Effector memory CD4-positive, alpha-beta T cell (primary cell): ENCODE results near the gene PHACTR3.

ENCODE experiments used
- DNase-seq, 3 donors: peaks; one replicate each; pipeline ENCODE4 v3.0.0-alpha.2; 2020
- H3K27ac ChIP-seq: 2 replicates; pipeline ENCODE4 v1.7.0; 2013; ENCODE audit warnings: mild to moderate bottlenecking, low read length, moderate library complexity; ENCODE audit not compliant: insufficient read depth, poor library complexity, severe bottlenecking
- H3K27me3 ChIP-seq: replicated peaks from 2 replicates; pipeline ENCODE4 v1.7.0; 2013; ENCODE audit warnings: mild to moderate bottlenecking, low read length; ENCODE audit not compliant: insufficient read depth, control insufficient read depth, poor library complexity, severe bottlenecking
- H3K36me3 ChIP-seq: 2 replicates; pipeline ENCODE4 v1.7.0; 2013; ENCODE audit warnings: mild to moderate bottlenecking, low read length, moderate library complexity; ENCODE audit not compliant: control insufficient read depth, insufficient read depth
- H3K4me1 ChIP-seq: 2 replicates; pipeline ENCODE4 v1.7.0; 2013; ENCODE audit warnings: low read length, mild to moderate bottlenecking; ENCODE audit not compliant: control insufficient read depth, insufficient read depth, poor library complexity, severe bottlenecking
- H3K4me3 ChIP-seq: 2 replicates; pipeline ENCODE4 v1.7.0; 2013; ENCODE audit warnings: low read length, low read depth, mild to moderate bottlenecking; ENCODE audit not compliant: insufficient read depth, poor library complexity, severe bottlenecking
- H3K9me3 ChIP-seq: 2 replicates; pipeline ENCODE4 v1.7.0; 2013; ENCODE audit warnings: mild to moderate bottlenecking, low read length, moderate library complexity; ENCODE audit not compliant: control insufficient read depth

The PHACTR3 gene

DNA sequence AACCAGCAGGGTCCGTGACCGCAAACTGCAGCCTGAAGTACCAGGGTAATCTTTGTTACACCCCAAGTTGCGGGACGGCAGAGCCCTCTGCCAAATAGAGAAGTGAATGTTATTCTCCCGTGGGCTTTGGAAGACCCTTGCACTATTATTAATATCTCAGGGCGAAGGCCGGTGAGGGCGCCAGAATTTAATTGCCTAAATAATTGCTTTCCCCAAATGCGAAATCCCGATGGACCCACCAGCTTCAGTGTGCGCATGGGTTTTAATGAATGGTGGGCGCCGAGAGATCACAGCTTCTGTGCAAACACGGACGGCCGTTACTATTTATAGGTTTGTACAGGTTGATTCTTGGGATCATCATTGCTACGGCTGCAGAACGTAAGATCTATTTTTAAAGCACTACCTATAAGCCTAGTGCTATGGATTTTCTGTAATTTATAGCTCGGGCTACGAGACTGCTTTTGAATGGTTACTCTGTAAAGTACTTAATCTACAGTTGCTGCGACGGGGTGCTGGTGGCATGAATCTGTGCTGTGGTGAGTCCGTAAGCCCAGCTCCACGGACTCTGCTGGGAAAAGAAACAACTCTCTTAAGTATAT, 15.2 kb upstream of the PHACTR3 start:
- Histone ChIP-seq H3K27me3 (no peaks in the 10 kb centered on the region), H3K4me1 (no peaks in the 10 kb centered on the region), H3K9me3 (no peaks in the 10 kb centered on the region), H3K36me3 (no peaks in the 10 kb centered on the region), H3K4me3 (no peak overlapping the region), H3K27ac (no peak overlapping the region)
- DNase-seq: no peak

DNA sequence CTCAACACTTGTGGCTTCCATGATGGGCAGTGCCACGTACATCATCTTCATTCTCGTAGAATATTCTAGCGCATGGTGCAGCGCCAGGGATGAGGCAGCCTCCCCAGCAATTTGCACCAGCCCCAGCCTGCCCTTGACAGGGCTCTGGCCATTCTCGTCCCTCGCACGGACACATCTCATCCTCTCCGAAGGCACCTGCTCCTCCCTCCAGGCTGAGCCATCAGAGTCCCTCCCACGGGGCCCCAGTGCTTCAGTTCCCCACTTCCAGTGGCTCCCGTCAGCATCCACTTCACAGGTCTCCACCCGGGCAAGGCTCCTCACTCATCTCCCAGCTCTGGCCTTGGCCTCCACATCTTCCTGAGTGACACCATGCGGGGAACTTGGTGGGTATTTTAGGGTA, 13.3 kb upstream of the PHACTR3 start:
- DNase-seq: no peak
- Histone ChIP-seq H3K4me1 (no peaks in the 10 kb centered on the region), H3K9me3 (no peaks in the 10 kb centered on the region), H3K27ac (no peak overlapping the region), H3K4me3 (no peak overlapping the region), H3K27me3 (no peaks in the 10 kb centered on the region), H3K36me3 (no peaks in the 10 kb centered on the region)

- DNase-seq: no peak
- Histone ChIP-seq H3K4me1 (no peaks in the 10 kb centered on the region), H3K36me3 (no peaks in the 10 kb centered on the region), H3K9me3 (no peaks in the 10 kb centered on the region), H3K4me3 (no peak overlapping the region), H3K27ac (no peak overlapping the region), H3K27me3 (no peaks in the 10 kb centered on the region)
Measured at GRCh38 chr20:59596690-59597089, 7.7 kb upstream of the PHACTR3 start.

- no peaks in the 10 kb centered on the region for H3K4me1 ChIP-seq
- H3K36me3 ChIP-seq: no peaks in the 10 kb centered on the region
- H3K27me3 ChIP-seq: no peaks in the 10 kb centered on the region
- H3K4me3 ChIP-seq: no peak overlapping the region
- no peak overlapping the region for H3K27ac ChIP-seq
- no peak for DNase-seq
- H3K9me3 ChIP-seq: no peaks in the 10 kb centered on the region
Measured at GRCh38 chr20:59597240-59597639, 7.1 kb upstream of the PHACTR3 start.

DNA sequence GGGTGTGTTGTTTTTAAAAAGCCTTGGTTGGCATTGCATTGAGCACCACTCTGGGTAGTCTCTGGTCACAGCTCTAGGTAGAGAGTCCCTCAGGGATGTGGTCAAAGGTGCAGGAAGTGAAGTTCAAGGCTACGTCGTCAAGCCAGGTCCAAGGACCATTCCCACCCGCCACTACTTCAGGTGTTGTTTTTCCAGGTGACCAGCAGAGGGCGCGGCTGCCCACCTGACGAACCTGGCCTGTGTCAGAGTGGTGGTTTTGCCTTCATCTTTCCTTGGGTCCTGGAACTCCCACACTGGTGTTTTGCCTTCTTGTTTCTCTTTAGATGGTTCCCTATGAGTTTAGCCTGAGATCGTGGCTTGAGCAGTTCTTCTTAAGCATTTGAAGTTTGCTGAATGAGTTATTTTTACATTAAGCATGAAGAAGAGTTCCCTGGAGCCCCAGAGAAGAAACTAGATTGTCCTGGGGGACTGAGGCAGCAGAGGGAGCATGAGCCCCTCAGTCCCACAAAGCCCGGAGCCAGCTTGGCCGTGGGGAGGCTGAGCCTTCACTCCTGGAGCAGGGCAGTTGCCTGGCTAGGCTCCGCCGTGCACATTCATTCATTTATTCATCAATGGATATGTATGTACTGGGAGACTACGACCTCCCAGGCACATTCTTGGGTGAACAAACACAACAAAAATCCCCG, 5.6 kb upstream of the PHACTR3 start:
- no peaks in the 10 kb centered on the region for H3K36me3 ChIP-seq
- H3K4me3 ChIP-seq: no peak overlapping the region
- no peak for DNase-seq
- no peak overlapping the region for H3K27ac ChIP-seq
- H3K27me3 ChIP-seq: no peaks in the 10 kb centered on the region
- H3K9me3 ChIP-seq: no peaks in the 10 kb centered on the region
- no peaks in the 10 kb centered on the region for H3K4me1 ChIP-seq

DNA sequence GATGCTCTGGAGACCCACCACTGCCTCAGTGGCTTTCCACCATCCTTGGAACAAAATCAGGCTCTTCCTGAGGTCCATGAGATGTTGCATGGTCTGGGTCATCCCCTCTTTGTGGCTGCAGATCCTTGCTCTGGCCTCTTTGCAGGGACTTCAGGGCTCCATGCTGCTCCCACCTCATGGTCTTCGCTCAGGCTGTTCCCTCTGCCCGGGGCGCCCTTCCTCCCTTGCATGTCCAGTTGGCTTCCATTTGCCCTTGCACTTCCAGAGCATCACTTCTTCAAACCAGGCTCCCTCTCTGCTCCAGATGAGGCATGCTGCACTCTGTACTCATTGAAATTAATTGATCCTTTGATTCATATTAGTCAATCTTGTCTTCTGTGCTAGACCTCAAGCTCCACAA, 4.4 kb upstream of the PHACTR3 start:
- no peak overlapping the region for H3K4me3 ChIP-seq
- no peaks in the 10 kb centered on the region for H3K27me3 ChIP-seq
- no peaks in the 10 kb centered on the region for H3K36me3 ChIP-seq

GRCh38 chr20:59600472-59600871, 3.9 kb upstream of the PHACTR3 start:
- H3K36me3 ChIP-seq: no peaks in the 10 kb centered on the region
- H3K4me3 ChIP-seq: no peak overlapping the region
- H3K27me3 ChIP-seq: no peaks in the 10 kb centered on the region
- H3K27ac ChIP-seq: no peak overlapping the region
- H3K9me3 ChIP-seq: no peaks in the 10 kb centered on the region
- H3K4me1 ChIP-seq: no peaks in the 10 kb centered on the region
- no peak for DNase-seq

More for the DNA sequence above, 4.4 kb upstream of the PHACTR3 start:
- Histone ChIP-seq H3K9me3 (no peaks in the 10 kb centered on the region), H3K27ac (no peak overlapping the region), H3K4me1 (no peaks in the 10 kb centered on the region)
- DNase-seq: no peak

DNA sequence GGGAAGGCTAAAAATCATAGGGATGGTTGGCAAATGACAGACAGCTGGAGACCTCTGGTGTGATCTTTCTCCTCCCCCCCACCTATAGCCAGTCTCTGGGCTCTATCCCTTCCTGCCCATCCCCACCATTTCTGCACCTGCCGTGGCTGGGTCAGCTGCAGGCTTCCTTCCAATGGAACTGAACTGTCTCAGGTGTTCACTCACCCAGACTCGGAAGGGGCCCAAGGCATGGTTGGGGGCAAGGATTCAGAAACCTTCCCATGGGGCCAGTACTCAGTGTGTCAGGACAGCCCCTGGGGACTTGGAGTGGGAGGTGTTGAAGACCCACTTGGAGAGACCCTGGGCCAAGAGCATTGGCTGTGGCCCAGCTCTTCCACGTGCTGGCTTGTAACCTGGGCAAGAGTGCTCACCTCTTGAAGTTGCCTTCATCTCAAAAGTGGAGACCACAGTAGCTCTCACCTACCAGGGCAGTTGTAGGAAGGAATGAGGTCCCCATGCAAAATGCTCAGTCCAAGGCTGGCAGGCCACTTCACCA, 1.7 kb upstream of the PHACTR3 start:
- H3K27ac ChIP-seq: no peak overlapping the region
- no peak overlapping the region for H3K4me3 ChIP-seq
- no peak for DNase-seq
- no peaks in the 10 kb centered on the region for H3K9me3 ChIP-seq
- no peaks in the 10 kb centered on the region for H3K36me3 ChIP-seq
- H3K4me1 ChIP-seq: no peaks in the 10 kb centered on the region
- H3K27me3 ChIP-seq: no peaks in the 10 kb centered on the region

DNA sequence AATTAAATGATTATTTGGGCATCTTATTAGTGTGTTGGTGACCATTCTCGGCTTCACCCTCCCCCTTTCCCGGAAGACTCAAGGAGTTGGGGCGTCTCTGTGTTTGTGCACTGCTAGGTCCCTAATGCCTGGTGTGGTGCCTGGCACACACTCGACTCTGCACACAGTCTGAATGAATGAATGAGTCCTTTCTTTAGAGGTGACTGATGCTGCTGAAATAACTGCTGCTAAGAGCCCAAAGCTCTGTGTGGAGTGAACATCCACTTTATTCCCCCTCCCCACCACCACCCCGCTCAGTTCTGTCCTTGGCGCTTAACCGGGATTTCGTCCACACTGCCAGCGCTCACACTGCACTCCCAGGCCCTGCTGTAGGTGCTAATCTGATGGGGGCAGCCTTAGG, 1.2 kb upstream of the PHACTR3 start:
- H3K4me3 ChIP-seq: no peak overlapping the region
- H3K27me3 ChIP-seq: no peaks in the 10 kb centered on the region
- no peaks in the 10 kb centered on the region for H3K4me1 ChIP-seq
- no peaks in the 10 kb centered on the region for H3K36me3 ChIP-seq
- no peak overlapping the region for H3K27ac ChIP-seq
- no peaks in the 10 kb centered on the region for H3K9me3 ChIP-seq
- DNase-seq: no peak

DNA sequence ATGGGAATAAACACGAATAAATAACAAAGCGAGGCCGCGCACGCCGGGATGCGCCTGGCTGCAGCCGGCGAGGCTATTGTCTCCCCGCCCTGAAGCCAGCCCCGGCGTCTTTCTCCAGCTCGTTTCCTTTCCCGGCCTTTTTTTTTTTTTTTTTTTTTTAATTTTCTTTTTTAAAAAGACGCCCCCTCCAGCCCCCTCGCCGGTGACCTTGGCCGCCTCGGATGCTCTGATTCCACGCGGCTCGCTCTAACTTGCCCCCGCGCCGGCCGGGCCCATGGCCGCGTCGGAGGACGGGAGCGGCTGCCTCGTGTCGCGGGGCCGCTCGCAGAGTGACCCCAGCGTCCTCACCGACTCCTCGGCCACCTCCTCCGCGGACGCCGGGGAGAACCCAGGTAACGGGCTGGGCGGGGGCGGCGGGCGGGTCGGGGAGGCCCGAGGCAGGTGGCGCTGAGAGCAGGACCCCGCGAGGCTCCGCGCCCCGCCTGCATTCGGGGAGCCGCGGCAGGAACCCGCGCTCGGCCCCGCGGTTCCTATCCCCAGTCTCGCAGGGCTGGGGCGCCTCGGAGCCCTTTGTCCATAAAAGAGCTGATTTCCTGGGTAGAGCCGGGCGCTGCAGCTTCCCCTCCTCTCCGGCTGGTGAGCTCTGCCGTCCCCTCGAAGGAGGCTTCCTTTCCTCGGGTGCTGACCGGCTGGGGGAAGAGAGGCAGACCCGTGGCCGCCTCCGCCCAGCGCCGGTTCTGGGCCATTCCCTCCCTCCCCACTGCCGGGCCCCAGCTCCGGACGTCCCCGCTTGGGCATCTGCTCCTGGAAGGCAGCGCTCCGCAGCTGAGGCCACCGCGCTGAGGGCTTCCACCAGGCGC, 631 bp downstream of the PHACTR3 start:
- Histone ChIP-seq H3K9me3 (no peaks in the 10 kb centered on the region), H3K27me3 (no peaks in the 10 kb centered on the region), H3K27ac (no peak overlapping the region)

More for the DNA sequence above, 631 bp downstream of the PHACTR3 start:
- Histone ChIP-seq H3K4me1 (no peaks in the 10 kb centered on the region), H3K4me3 (no peak overlapping the region), H3K36me3 (no peaks in the 10 kb centered on the region)
- no peak for DNase-seq
